EH (cell line): Measurements from ENCODE around the gene RNF32.
"Not testable (repeated sequence)": the region's sequence is repeated elsewhere in the genome, so short reads cannot be mapped to it uniquely, and the experiment has no call there.

ENCODE experiments used
- DNase-seq: peaks from one replicate; pipeline ENCODE4 v3.0.0-alpha.2; 2015; ENCODE audit warnings: low read depth

The RNF32 gene

DNA sequence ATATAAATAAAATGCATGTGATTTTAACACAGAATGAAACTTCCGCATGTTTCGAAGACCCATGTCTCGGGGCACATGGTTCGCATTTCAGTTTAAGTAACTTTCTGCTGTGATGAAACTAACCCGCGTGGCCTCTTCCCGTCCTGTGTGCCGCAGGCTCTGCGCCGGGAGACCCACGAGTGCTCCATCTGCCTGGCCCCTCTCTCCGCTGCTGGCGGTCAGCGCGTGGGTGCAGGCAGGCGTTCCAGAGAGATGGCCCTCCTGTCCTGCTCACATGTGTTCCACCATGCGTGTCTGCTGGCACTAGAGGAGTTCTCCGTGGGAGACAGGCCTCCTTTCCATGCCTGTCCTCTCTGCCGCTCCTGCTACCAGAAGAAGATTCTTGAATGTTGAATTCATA, 35.7 kb downstream of the RNF32 start:
- no peak for DNase-seq

GRCh38 chr7:156677374-156678054, 36.9 kb downstream of the RNF32 start:
- DNase-seq: no peak

DNA sequence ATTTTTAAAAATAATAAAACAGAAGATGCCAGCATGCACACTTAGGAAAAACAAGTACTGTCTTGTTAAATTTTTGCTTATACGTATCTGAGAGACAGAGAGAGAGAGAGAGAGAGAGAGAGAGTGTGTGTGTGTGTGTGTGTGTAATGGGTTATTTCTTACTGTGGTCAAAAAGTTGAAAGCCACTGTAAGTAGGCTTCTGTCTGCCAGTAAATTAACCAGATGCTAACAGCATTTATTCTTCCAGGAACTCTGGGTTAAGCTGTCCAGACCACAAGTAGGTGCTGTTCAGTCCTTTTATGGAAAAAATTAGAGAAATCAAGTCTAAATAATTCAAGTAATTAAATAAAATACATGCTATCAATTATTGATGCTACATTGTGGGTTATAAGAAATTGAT, 39.7 kb downstream of the RNF32 start:
- DNase-seq: no peak

GRCh38 chr7:156682928-156683327, 42.4 kb downstream of the RNF32 start:
- no peak for DNase-seq

DNA sequence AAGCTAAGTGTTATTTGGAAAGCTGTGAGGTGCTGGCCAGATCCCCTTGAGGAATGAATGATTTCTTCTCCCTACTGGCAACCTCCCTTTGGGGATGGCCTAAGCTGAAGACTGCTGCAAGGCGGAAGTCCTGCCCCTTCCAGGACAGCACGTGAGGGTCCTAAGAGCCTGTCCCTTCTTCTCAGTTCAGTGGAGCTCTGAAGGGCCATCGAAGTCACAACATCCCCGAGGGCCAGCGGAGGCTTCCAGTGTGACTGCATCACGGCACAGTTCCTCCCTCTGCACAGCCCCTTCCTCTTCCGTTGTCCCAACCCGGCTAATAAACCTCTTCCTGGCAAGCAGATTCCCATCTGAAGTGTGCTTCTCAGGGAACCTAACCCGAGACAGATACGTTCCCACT, 43.7 kb downstream of the RNF32 start:
- DNase-seq: no peak

- DNase-seq: no peak
Observed at GRCh38 chr7:156684661-156685060, 44.1 kb downstream of the RNF32 start.

DNA sequence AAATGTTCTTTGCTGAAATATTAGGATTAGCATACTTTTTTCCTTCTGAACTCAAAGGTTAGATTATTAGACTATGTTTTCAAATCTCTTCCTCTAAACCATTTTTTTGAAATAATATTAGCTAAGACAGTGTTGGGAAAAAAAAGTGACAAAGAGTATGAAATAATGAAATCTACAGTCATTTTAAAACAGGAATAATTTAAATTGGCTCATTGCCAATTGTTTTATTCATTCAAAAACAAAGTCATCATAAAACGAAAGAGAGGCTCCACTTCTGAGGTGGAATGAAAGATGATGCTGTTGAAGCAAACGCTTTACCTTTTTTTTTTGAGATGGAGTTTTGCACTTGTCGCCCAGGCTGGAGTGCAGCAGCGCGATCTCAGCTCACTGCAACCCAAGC, 51.2 kb downstream of the RNF32 start:
- no peak for DNase-seq

DNA sequence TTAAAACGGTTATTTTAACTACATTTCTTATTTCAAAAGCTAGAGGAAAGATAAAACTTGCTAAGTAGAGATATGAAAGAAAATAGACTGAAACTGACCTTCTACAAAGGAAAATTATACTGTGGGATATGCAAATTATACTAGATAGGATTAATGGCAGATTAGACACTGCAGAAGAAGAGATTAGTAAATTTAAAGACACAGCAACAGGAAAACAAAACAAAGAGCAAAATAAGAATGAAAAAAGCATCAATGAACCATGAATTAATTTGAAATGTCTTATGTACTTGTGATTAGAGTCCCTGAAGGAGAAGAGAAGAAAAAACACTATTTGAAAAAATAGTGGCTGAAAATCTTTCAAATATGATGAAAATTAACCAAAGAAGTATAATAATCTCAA, 52.3 kb downstream of the RNF32 start:
- DNase-seq: no peak

GRCh38 chr7:156693627-156694026, 53.1 kb downstream of the RNF32 start:
- DNase-seq: no peak

DNA sequence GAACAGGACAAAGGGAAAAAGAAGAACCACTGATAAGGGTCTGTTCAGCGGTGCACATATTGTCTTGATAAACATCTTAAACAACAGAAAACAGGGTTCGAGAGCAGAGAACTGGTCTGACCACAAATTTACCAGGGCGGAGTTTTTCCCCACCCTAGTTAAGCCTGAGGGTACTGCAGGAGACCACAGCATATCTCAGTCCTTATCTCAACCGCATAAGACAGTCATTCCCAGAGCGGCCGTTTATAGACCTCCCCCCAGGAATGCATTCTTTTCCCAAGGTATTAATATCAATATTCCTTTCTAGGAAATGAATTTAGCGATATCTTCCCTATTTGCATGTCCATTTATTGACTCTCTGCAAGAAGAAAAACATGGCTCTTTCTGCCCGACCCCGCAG, 56.7 kb downstream of the RNF32 start:
- not testable (repeated sequence) for DNase-seq

DNA sequence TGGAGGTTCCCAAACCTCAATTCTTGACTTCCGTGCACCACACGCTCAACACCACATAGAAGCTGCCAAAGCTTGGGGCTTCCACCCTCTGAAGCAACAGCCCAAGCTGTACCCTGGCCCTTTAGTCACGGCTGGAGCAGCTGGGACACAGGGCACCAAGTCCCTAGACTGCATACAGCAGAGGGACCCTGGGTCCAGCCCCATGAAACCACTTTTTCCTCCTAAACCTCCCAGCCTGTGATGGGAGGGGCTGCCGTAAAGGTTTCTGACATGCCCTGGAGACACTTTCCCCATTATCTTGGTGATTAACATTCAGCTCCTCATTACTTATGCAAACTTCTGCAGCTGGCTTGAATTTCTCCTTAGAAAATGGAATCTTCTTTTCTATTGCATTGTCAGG, 57.9 kb downstream of the RNF32 start:
- not testable (repeated sequence) for DNase-seq

- DNase-seq: not testable (repeated sequence)
Observed at GRCh38 chr7:156701787-156702186, 61.2 kb downstream of the RNF32 start.

DNA sequence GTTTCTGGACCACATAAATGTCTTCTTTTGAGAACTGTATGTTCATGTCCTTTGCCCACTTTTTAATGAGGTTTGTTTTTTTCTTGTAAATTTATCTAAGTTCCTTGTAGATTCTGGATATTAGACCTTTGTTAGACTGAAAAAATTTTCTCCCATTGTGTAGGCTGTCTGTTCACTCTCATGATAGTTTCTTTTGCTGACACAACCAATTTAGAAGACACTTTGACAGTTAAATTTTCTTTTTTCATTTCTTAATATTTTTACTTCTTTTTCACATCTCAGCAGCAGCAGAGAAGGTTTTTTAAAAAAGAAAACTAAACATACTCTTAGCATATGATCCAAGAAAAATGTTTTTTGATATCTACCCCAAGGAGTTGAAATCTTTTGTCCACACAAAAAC, 61.8 kb downstream of the RNF32 start:
- DNase-seq: no peak

DNA sequence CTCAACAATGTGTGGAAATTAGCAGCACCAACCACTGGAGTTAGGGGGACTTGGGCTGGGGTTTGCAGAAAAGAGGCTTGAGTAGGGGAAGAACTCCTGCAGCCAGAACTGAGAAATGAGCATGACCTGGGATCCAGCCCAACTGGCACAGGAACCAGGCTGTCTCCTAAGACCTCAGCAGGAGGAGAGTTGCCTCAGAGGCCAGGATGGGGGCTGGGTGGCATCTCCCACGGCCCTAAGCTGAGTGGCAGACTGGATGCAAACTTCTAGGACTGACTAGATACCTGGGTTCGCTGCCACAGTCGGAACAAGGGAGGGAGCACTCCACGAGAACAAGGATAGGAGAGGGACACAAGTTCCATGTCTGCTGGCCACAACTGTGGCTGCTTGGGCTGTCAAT, 62.6 kb downstream of the RNF32 start:
- no peak for DNase-seq

DNA sequence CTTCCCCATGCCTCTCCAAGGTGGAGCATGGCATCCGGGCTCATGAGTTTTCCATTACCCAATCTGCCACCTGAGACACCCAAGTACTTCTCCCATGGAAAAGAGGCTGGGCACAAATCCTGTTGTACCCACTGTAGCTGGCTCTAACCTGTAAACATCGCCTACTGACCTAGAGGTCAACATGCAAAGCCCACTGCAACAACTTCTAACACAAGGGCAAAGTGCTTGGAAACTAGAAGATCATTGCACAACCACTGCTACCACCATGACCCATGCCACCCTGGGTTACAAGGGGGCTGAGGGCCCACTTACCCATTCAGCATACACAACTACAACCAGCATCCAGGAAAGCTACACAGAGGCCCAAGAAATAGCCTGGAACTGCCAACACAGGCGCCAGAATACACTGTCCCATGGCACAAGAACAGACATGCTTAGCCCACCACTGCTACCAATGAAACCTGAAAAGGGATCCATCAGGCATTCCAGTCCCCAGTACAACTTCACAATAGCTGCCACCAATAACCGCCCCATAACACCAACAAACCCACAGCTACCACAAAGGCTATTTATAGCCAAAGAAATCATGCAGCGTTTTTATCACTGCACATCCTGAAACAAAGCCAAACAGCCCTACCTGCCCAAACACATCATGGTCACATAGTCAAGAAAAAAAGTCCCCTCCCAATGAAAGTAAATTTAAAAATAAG, 63.4 kb downstream of the RNF32 start:
- no peak for DNase-seq

DNA sequence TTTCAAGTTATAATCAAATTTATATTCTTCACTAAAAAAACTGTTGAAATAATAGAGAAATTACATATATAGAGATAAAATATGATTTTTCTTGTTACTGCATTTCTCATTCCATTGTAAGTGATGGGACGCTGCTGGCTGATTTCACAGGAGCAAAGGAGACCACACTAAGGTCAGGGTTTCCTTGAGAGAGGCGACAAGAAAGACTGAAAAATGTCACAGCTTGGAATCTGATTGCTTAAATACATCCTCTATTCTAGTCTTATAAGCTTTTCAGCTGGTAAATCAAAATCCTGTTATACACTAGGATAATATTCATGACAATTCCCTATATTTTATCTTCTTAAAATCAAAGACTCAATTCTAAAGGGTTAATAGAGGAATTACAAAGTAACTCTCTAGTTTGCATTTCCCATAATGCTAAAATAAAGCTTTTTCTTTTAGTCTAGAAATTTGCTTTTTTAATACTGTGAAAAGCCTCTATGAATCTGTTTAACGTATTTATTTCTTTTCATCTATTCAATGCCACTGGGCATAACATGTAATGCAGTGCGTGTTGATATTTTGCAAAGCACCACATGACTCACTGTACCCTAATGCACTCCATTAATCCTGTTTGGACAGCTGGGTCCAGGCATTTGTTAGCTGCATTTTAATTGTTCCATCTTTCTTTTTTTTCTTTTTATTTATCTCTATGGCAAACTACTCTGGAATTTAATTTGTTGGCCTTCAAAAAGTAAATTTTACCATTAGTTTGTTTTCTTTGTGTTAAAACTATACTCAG, 81.7 kb downstream of the RNF32 start:
- peak; percentile 43 for DNase-seq

- no peak for DNase-seq
Observed at GRCh38 chr7:156725073-156725472, 84.5 kb downstream of the RNF32 start.

- DNase-seq: no peak
Observed at GRCh38 chr7:156725936-156726335, 85.4 kb downstream of the RNF32 start.
